K562 (cell line): ENCODE results near the gene ARMC9. TPM values are rescaled to one million over a fixed set of nuclear protein-coding genes. Genes with fewer than 3 reads are reported as not detected.

Experiments used
- ATAC-seq: fragments of 200-7000 bp; cut with Tn5 transposase; 3 replicates; pipeline ENCODE4 v1.9.1; 2020; ENCODE audit warnings: moderate library complexity
- BruUV-seq: library from RNA; stranded (reverse); fragments of 400-500 nt; replicated peaks from 2 replicates; lab custom pipeline; 2021; lab: Mats Ljungman, UMichigan
- CTCF ChIA-PET: fragments of 300-600 bp; formaldehyde crosslinking; extraction: SDS; loops from one replicate; lab custom pipeline; 2021; ENCODE audit warnings: low intra/inter-chr PET ratio; lab: Yijun Ruan, JAX
- POLR2A ChIA-PET: fragments of 300-600, 350-650 bp; sonication (Branson Sonifier 250); formaldehyde crosslinking; extraction: SDS; loops from one replicate; lab custom pipeline; 2021; ENCODE audit warnings: antibody characterized with exemption, inconsistent platforms; lab: Yijun Ruan, JAX
- DNase-seq, 4 experiments: peaks; one replicate each; pipeline versions ENCODE4 v3.0.0 to v3.0.0-alpha.2; 2011 to 2018; ENCODE audit warnings: low spot score in 3 of 4, mixed read lengths in 3 of 4; ENCODE audit errors: extremely low read depth in 1 of 4
- FAIRE-seq: peaks from 2 replicates; lab custom pipeline; 2011; peaks lifted over from hg19 to GRCh38; lab: Jason Lieb, UNC
- H2AFZ ChIP-seq: 2 replicates; pipeline ENCODE4 v1.6.0; 2011; ENCODE audit warnings: low read depth, low read length, control low read depth, inconsistent platforms
- H3K27ac ChIP-seq: fragments of 200-600 bp; 3 replicates; pipeline ENCODE4 v1.8.0; 2011; ENCODE audit warnings: low read depth, mild to moderate bottlenecking, control low read depth, inconsistent platforms, low read length, moderate library complexity, mixed read lengths; ENCODE audit errors: extremely low read depth
- H3K27me3 ChIP-seq, 2 experiments: fragments of 300-600 bp in 1 of 2; 2 replicates in 1 of 2; 3 replicates in 1 of 2; pipeline versions ENCODE4 v1.6.0 to v1.8.0; 2011; ENCODE audit warnings: inconsistent platforms in 2 of 2, low read length in 2 of 2, mild to moderate bottlenecking in 1 of 2, mixed read lengths in 1 of 2, moderate library complexity in 1 of 2; ENCODE audit not compliant: control insufficient read depth in 2 of 2, insufficient read depth in 2 of 2
- H3K36me3 ChIP-seq: fragments of 300-600 bp; 3 replicates; pipeline ENCODE4 v1.8.0; 2011; ENCODE audit warnings: mild to moderate bottlenecking, low read length, inconsistent platforms; ENCODE audit not compliant: control insufficient read depth, insufficient read depth
- H3K4me1 ChIP-seq, 2 experiments: fragments of 200-600 bp in 1 of 2; replicated peaks in 1 of 2; 2 replicates in 1 of 2; 3 replicates in 1 of 2; pipeline versions ENCODE4 v1.5.1 to v1.8.0; 2011; ENCODE audit warnings: inconsistent platforms in 2 of 2, low read length in 2 of 2, mild to moderate bottlenecking in 1 of 2, mixed read lengths in 1 of 2, moderate library complexity in 1 of 2; ENCODE audit not compliant: control insufficient read depth in 2 of 2, insufficient read depth in 2 of 2
- H3K4me2 ChIP-seq: 2 replicates; pipeline ENCODE4 v1.6.1; 2011; ENCODE audit warnings: low read length, control low read depth, inconsistent platforms, mixed read lengths; ENCODE audit not compliant: insufficient read depth
- H3K4me3 ChIP-seq: fragments of 200-600 bp; sonication (generic), shearing (Covaris generic); 2 replicates; pipeline ENCODE4 v1.5.1; 2016; ENCODE audit warnings: control low read depth, inconsistent platforms
- H3K79me2 ChIP-seq: fragments of 200-600 bp; 3 replicates; pipeline ENCODE4 v1.8.0; 2011; ENCODE audit warnings: low read length, inconsistent platforms; ENCODE audit not compliant: control insufficient read depth, insufficient read depth
- H3K9ac ChIP-seq, 2 experiments: 2 replicates each; pipeline versions ENCODE4 v1.6.0 to v1.6.1; 2011; ENCODE audit warnings: low read depth in 2 of 2, low read length in 2 of 2, control low read depth in 1 of 2, inconsistent platforms in 1 of 2, mild to moderate bottlenecking in 1 of 2, mixed read lengths in 1 of 2; ENCODE audit not compliant: insufficient read depth in 1 of 2
- H3K9me1 ChIP-seq: one replicate; pipeline ENCODE4 v1.6.0; 2011; ENCODE audit warnings: inconsistent platforms, mild to moderate bottlenecking, low read length, moderate library complexity; ENCODE audit not compliant: control insufficient read depth, insufficient read depth
- H3K9me3 ChIP-seq: replicated peaks from 2 replicates; pipeline ENCODE4 v1.5.1; 2011; ENCODE audit warnings: low read depth, low read length, inconsistent platforms; ENCODE audit not compliant: control insufficient read depth, insufficient read depth
- H4K20me1 ChIP-seq: replicated peaks from 2 replicates; pipeline ENCODE4 v1.6.1; 2011; ENCODE audit warnings: low read length, inconsistent platforms, mixed read lengths; ENCODE audit not compliant: control insufficient read depth, insufficient read depth
- CBFA2T2 ChIP-seq: fragments of 450-650 bp; conservative IDR thresholded peaks from 2 replicates; pipeline ENCODE4 v1.6.1; 2017; ENCODE audit warnings: mild to moderate bottlenecking
- CBFA2T3 ChIP-seq: fragments of 450-650 bp; IDR thresholded peaks from 2 replicates; pipeline ENCODE4 v1.6.1; 2017
- CBX3 ChIP-seq, 2 experiments: IDR thresholded peaks; 1 replicate in 1 of 2; 2 replicates in 1 of 2; pipeline ENCODE4 v1.6.1; 2012; ENCODE audit warnings: inconsistent platforms in 2 of 2, low read length in 2 of 2, borderline replicate concordance in 1 of 2, control low read depth in 1 of 2
- KLF16 ChIP-seq: IDR thresholded peaks from 2 replicates; pipeline ENCODE4 v1.6.1; 2016; ENCODE audit warnings: antibody characterized with exemption
- PHF20 ChIP-seq: fragments of 450-650 bp; IDR thresholded peaks from 2 replicates; pipeline ENCODE4 v1.6.1; 2018; ENCODE audit not compliant: partially characterized antibody
- TCF3 ChIP-seq: sonication (generic); formaldehyde crosslinking; IDR thresholded peaks from 2 replicates; pipeline ENCODE4 v1.4.0; 2020; ENCODE audit warnings: mild to moderate bottlenecking, missing genetic modification reagents
- TFAM ChIP-seq: fragments of 250-450 bp; sonication (Bioruptor Pico); conservative IDR thresholded peaks from 2 replicates; pipeline ENCODE4 v1.5.0; 2021; ENCODE audit warnings: mild to moderate bottlenecking, moderate library complexity
- U2AF1 ChIP-seq: fragments of 200-400 bp; formaldehyde crosslinking; optimal IDR thresholded peaks from 2 replicates; pipeline ENCODE3; 2017; ENCODE audit warnings: mild to moderate bottlenecking, low read depth, low read length, moderate library complexity
- XRCC4 ChIP-seq: IDR thresholded peaks from one replicate; pipeline ENCODE4 v1.6.1; 2011; ENCODE audit not compliant: insufficient read depth, insufficient read length; ENCODE audit errors: extremely low read depth
- ZBTB1 ChIP-seq: sonication (generic); formaldehyde crosslinking; IDR thresholded peaks from 2 replicates; pipeline ENCODE4 v1.8.1; 2023; ENCODE audit warnings: missing genetic modification reagents, low read depth, mild to moderate bottlenecking, borderline replicate concordance
- ZNF140 ChIP-seq: fragments of 250-450 bp; sonication (Bioruptor Pico); IDR thresholded peaks from 2 replicates; pipeline ENCODE4 v1.8.0; 2021; ENCODE audit warnings: moderate library complexity, mild to moderate bottlenecking, inconsistent platforms
- ZNF184 ChIP-seq: sonication (generic); formaldehyde crosslinking; IDR thresholded peaks from 2 replicates; pipeline ENCODE4 v1.5.0; 2020; ENCODE audit warnings: missing genetic modification reagents
- WGBS: fragments of 100-300 bp; shearing (Covaris generic); methylation state at CpG from one replicate; pipeline ENCODE4 v1.1.6; 2016; ENCODE audit warnings: low coverage, mixed read lengths; ENCODE audit not compliant: insufficient coverage; ENCODE audit errors: missing lambda C conversion rate; 5-methylcytosine and 5-hydroxymethylcytosine counted together
- in situ Hi-C: fragments of 300-500 bp; cut with MboI; formaldehyde crosslinking; loops from 4 replicates; pipeline ENCODE4 v1.15.0; 2018; ENCODE audit warnings: inconsistent platforms, mixed read lengths
- intact Hi-C: fragments of 100-400 bp; cut with micrococcal nuclease; formaldehyde crosslinking; loops from 2 replicates; pipeline ENCODE4 v1.14.2; 2022
- polyA plus RNA-seq, 8 experiments: library from polyadenylated mRNA; depleted of rRNA in 4 of 8; stranded (reverse) in 5 of 8; unstranded in 3 of 8; fragments of >200 nt; fragmentation: Nextera tagmentation in 2 of 8; fragmentation: Illumina TruSeq in 1 of 8; extraction: Ambion mirVana in 2 of 8; extraction: Trizol in 1 of 8; gene quantifications; 2 replicates each; pipeline versions ENCODE4 v1.2.1 to v1.2.3, GENCODE V29; 2011 to 2014; ENCODE audit warnings: inconsistent platforms in 1 of 8, missing spikeins in 1 of 8
- total RNA-seq, 7 experiments: library from RNA; depleted of rRNA in 6 of 7; stranded (reverse); fragments of >200 nt in 6 of 7; fragmentation: Illumina TruSeq in 2 of 7; extraction: Trizol in 2 of 7; gene quantifications; 2 replicates each; pipeline versions ENCODE4 v1.2.1 to v1.2.3, GENCODE V29; 2011 to 2021; ENCODE audit warnings: low replicate concordance in 1 of 7
- TF ChIP-seq, protein P1 (sequence below): IDR thresholded peaks from 3 replicates; pipeline ENCODE4 v1.6.1; 2011; ENCODE audit warnings: borderline replicate concordance, mild to moderate bottlenecking, moderate library complexity; ENCODE audit not compliant: insufficient read length; ENCODE audit errors: extremely low read depth

ARMC9 gene
- total and polyA plus RNA-seq, 9 of the 15 experiments (the other 6 are each of a cell fraction or from before 2014, with no cell fraction given) = 0.36 to 2.3 (median 1.1) TPM

DNA sequence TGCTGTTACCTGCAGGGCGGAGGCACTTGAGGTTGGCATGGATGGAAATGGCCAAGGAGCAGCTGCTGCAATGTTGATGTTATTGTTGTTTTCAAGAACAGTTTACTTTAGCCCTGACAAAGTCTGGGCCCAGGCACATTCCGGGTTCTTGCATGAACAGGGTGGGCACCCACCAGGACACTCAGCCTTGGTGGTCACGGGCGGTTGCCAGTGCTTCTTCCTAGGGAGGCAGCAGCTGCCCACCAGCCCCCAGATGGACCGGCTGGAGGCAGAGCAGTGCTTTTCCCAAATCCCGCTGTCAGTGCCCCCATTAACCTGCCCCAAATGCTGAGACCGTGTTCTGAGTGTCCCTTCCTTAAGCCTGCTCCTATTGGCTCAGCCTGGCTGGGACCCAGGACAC, 158.6 kb downstream of the ARMC9 start (continued):
- TF ChIP-seq ZNF140 (no peak), CBX3 (IDR thresholded peaks at IDR 0.05; ENCODE audit: borderline replicate concordance in 1 of 2, low read length in 2 of 2) (no peak), PHF20 (no peak), ZBTB1 (no peak), U2AF1 (no peak), ZNF184 (CRISPR knock-in tag) (no peak), TFAM (CRISPR knock-in tag) (no peak)

DNA sequence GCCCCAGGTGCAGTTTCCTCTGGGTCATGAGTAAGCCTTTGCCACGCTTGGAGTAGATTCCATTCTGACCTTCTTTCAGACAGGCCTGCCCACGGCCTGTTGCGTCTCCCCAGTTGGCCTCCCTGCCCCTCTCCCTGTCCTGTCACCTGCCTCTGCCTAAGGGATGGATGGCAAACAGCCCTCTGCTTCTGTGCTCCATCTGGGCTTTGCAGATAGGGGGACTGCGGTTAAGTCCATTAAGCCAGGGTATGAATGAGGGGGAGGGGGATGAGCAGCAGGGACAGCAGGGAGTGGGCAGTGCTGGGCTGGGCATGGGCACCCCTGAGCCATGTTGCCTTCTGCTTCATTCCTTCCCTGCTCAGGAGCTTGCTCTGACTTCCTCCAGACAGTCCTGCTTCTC, 159.5 kb downstream of the ARMC9 start:
- Histone ChIP-seq H3K9me3 (no peaks in the 10 kb centered on the region), H2AFZ (no peak overlapping the region), H3K4me2 (no peak overlapping the region), H3K9me1 (no peaks in the 10 kb centered on the region), H3K36me3 (no peaks in the 10 kb centered on the region), H3K4me1 (peaks cover 6 to 13% of the 10 kb centered on the region in 2 experiments; a peak in 4 of 5 replicates), H3K9ac (no peak overlapping the region), H3K79me2 (no peaks in the 10 kb centered on the region), H3K4me3 (no peak overlapping the region), H3K27ac (no peak overlapping the region), H3K27me3 (peaks cover 0 to 31% of the 10 kb centered on the region in 2 experiments; a peak in 3 of 5 replicates), H4K20me1 (no peaks in the 10 kb centered on the region)
- ATAC-seq (no peak), FAIRE-seq (no peak), DNase-seq (peak in 2 of 4 experiments; percentile 42 to 44)
- in situ Hi-C loops (no loop called here), intact Hi-C loops (no loop called here)
- BruUV-seq = no TSS peak
- TF ChIP-seq TCF3 (CRISPR knock-in tag) (peak; percentile 75), CBFA2T3 (peak; percentile 44; the same call in 1 of the 2 replicates), XRCC4 (no peak), CBFA2T2 (0 out of 2 replicates have a peak, but pooled peaks have one; percentile 17), KLF16 (no peak)
- TF ChIP-seq, protein P1, sequence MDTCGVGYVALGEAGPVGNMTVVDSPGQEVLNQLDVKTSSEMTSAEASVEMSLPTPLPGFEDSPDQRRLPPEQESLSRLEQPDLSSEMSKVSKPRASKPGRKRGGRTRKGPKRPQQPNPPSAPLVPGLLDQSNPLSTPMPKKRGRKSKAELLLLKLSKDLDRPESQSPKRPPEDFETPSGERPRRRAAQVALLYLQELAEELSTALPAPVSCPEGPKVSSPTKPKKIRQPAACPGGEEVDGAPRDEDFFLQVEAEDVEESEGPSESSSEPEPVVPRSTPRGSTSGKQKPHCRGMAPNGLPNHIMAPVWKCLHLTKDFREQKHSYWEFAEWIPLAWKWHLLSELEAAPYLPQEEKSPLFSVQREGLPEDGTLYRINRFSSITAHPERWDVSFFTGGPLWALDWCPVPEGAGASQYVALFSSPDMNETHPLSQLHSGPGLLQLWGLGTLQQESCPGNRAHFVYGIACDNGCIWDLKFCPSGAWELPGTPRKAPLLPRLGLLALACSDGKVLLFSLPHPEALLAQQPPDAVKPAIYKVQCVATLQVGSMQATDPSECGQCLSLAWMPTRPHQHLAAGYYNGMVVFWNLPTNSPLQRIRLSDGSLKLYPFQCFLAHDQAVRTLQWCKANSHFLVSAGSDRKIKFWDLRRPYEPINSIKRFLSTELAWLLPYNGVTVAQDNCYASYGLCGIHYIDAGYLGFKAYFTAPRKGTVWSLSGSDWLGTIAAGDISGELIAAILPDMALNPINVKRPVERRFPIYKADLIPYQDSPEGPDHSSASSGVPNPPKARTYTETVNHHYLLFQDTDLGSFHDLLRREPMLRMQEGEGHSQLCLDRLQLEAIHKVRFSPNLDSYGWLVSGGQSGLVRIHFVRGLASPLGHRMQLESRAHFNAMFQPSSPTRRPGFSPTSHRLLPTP = no peak
- ChIA-PET POLR2A (interaction anchor here (0.6 kb wide), 1 partner anchor 11 kb away, joined by 3 read pairs; no protein-coding TSS in a partner anchor), CTCF (no interaction called here)
- WGBS = 0% methylated on average over 4 of the region's 4 CpGs
